HG02852 (cell line): ENCODE data around the gene MIOX.

Source experiments
- ATAC-seq: cut with Tn5 transposase; IDR thresholded peaks from one replicate; pipeline ENCODE4 v1.9.1; 2021; ENCODE audit warnings: mild to moderate bottlenecking, moderate library complexity; ENCODE audit not compliant: unreplicated experiment

MIOX gene

GRCh38 chr22:50488886-50489285 lies 2.2 kb downstream of the MIOX start:
- ATAC-seq: no peak

- ATAC-seq: no peak
These were observed 2.9 kb downstream of the MIOX start for GRCh38 chr22:50489363-50490243.

DNA sequence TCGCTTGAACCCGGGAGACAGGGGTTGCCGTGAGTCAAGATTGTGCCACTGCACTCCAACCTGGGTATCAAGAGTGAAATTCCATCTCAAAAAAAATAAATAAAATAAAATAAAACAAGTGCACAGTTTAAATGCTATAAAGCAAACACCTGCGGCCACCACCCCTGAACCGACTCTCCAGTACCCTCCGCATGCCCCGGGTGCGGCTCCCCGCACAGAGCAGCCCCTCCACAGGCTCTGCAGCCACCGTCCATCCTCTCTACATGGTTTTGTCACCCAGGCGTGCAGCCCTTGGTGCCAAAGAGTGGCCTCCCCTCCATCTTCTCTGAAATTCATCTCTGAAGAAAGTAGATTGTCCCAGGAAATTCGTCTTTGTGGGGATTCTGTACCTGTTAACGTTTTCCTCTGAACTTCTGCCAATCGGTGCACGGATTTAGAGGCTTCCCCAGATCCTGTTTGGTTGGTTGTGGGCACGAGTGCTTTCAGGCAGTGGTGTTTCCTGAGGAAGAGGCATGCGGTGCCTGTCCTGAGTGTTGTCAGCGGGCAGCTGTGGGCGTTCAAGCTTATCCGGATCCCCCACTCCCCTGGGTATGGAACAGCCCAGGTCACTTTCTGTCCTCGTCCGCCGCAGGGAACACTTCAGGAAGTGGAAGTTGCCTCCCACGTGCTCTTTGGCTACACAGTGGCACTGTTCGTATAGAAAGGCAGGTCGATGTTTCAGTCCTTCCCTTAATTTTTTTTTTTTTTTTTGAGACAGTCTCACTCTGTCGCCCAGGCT lies 4.1 kb downstream of the MIOX start:
- ATAC-seq: no peak

- ATAC-seq: no peak
These were observed 10.4 kb downstream of the MIOX start for GRCh38 chr22:50497093-50497492.

DNA sequence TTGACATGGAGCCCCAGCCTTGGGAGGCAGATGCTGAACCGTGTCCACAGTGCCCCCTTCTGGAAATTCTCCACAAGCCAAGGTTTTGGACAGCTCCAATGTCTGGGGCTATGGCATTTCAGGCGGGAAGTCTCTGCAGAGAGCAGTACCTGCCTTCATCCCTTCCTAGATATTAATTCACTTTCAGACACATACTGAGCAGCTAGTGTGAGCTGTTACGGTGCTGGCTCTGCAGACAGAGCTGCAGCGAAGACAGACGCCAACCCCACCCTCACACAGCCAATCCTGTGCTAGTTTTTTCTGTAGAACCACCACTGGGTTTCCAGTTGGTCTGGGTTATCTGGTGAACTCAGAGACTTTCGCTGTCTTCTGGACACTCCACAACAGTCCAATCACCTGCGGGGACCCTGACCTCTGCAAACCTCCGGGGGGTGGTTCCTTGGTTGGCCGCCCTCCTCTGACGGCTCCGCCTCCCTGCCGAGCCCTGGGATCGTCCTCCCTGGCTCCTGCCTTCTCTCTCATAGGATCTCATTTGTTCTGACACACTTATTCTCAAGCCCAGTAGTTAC lies 11.7 kb downstream of the MIOX start:
- no peak for ATAC-seq

DNA sequence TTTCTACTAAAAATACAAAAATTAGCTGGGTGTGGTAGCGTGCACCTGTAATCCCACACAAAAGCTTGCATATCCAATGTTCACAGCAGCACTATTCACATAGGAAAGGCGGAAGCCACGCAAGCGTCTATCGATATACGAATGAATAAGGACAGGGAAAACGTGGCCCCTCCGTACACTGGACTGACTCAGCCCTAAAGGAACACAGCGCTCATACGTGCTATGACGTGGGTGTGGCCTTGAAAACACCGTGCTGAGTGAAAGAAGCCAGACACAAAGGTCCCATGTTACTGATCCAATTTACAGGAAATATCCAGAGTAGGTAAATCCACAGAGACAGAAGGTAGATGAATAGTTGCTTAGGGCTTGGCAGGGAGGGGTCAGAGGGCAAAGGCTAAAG lies 13.8 kb downstream of the MIOX start:
- no peak for ATAC-seq

DNA sequence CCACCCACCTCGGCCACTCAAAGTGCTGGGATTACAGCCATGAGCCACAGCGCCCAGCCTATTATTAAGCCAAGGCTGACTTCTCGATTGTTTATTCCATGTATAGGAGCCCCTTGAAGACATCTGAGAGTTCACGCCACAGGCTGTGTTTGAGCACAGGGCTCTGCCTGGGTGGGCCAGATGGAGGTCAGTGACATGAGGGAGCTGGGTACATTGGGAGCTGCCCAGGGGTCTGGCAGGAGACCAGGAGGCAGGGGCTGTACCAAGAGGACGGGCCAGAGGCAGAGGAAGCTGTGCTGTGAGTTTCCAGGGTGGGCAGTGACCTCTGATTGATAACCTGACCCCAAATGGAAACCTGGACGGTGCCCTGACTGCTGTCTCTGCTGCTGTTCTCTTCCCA lies 15.4 kb downstream of the MIOX start:
- no peak for ATAC-seq

DNA sequence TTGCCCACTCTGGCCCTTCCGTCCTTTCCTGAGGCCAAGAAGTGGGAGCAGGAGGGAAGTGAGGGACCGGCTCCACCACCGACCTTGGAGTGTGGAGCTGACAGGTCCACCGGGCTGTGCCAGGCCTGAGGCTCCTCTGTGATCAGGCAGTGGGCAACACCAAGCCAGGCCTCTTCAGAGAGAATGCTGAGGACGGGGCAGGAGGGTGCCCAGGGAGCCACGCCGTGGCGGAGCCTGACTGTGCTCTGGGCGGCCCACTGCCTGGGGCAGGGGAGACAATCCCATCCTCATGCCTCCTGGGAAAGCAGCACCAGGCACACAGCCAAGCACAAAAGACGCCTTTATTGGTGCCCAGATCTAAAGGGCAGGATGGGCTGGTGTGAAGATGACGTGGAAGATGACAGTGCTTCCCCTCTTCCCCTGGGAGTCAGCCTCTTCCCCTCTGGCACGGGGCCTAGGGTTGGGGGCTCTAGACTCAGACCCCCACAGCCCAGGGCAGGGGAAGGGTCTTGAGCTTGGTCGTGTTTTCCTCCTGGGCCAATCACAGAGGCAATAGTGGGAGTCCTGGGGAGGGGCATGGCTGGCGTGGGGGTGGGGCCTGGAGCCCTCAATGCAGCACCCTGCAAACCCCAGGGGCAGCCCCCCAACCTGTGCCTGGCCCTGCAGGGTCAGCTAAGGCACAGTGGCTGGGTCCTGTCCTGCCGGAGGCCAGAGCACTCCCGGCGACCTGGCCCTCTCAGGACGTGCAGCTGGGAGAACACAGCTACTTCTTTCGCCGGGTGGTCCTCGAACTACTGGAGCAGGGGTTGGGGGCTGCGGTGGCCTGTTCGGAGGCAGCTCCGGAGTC lies 16.2 kb downstream of the MIOX start:
- ATAC-seq: no peak

DNA sequence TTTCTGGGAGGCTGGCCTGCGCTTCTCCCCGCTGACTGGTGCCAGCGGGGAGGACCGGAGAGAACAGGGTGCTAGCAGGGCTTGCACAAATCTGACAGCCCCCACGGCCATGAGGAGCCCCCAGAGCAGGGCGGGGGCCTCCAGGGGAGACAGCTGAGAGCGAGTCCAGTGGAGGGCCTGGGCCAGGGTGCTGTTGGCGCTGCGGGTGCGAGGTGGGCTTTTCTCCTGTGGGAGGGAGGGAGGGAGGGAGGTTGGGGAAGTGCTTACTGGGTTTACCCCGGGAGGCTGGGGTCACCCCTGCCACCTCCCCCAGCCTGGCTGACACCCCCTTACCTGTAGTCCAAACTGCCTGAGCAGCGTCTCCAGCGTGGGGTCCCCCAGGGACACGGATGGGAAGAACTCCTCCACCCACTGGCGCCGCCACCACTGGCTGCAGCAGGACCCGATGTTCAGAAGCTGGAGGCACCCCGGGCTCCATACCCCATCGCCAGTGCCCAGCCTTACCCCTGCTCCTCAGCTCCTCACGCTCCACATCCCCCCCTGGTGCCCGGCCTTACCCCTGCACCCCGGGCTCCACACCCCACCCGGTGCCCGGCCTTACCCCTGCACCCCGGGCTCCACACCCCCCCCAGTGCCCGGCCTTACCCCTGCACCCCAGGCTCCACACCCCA lies 17.0 kb downstream of the MIOX start:
- ATAC-seq: no peak

DNA sequence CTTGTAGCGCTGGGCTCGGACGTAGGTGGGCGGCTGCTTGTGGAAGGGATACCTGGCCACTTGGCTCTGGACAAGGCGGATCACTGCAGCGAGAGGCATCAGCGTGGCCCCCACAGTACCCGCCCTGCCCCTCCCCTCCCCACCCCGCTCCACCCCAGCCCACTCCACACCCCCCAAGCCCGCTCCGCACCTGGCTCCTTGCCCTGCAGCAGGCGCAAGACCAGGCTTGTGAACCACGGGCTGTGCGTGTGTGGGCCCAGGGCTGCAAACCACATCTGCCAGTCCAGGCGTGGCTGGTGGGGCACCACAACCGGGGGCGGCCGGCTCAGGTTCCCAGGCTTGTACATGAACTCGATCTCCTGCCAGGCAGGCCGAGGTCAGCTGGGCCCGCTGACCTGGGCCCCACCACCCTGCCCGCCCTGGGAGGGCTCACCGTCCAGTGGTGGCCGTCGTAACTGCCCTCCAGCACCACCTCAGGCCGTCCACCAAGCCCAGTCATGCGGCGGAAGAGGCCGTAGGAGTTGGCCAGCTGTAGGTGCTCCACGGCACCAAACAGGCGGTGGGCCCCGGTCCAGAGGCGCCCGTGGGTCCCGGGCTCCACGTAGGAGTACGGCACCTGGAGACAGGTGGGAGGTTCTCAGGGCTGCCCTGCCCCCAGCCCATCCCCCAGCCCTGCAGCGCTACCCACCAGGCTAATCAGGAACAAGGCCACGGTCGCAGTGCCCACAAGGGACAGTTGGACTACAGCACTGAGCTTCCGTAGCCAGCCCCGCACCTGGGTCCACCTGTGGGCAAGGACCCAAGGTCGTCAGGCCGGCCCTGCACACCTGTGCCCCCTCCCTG lies 17.9 kb downstream of the MIOX start:
- ATAC-seq: no peak

- ATAC-seq: no peak
These were observed 18.7 kb downstream of the MIOX start for GRCh38 chr22:50505276-50505775.

- ATAC-seq: no peak
These were observed 19.3 kb downstream of the MIOX start for GRCh38 chr22:50505776-50506610.

- ATAC-seq: no peak
These were observed 20.2 kb downstream of the MIOX start for GRCh38 chr22:50506611-50507420.

GRCh38 chr22:50507421-50507990 lies 20.8 kb downstream of the MIOX start, which contains the start of gene LMF2:
LMF2 (minus strand) TSS chr22:50507702; CDS start chr22:50507675, 27 bp downstream.
- peak; percentile 60 for ATAC-seq

DNA sequence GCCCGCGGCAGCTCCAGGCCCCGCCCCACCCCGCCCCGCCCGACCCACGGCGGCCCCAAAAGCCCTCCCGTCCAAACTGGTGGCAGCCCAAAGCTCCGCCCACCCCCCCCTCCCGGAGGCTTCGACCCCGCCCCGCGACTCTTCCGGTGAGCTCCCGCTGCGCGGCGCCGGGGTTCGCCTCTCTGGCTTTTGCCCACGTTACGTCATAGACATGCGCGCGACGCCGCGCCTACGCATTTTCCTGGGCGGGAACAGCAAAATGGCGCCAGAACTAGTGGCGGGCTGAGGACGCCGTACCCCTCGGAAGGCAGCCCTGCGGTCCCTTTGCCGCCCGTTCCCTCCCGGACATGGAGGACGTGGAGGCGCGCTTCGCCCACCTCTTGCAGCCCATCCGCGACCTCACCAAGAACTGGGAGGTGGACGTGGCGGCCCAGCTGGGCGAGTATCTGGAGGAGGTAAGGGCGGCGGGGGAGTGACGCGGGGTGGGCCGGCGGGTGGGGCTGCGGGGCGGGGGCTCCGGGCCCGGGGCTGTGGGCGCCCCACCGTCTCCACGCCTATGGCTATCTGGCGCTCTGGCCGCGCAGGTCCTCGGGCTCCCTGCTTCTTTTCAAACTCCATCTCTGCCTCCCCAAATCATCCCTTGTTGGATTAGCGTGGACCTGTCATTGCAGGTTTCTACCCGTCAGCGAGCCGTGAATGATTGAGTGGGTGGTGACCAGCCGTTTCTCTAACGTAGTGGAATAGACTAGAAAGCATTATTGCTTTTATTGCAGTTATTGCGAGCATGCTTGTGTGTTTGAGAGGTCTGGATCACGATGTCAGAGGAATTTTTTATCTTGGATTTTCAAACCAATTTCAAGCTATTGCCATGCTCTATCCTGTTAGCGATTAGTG lies 21.6 kb downstream of the MIOX start, which contains the start of gene NCAPH2:
TSS of gene NCAPH2 (plus strand) at position 234 of the 894 bp plus-strand sequence. CDS start at position 348, 114 bp downstream.
- ATAC-seq: peak; percentile 40

GRCh38 chr22:50508897-50509296 lies 22.2 kb downstream of the MIOX start:
- no peak for ATAC-seq
